PC-3 (cell line): ENCODE results near the gene CD86. TPM values are rescaled to one million over a fixed set of nuclear protein-coding genes. Genes with fewer than 3 reads are reported as not detected.

Source experiments
- ATAC-seq: fragments of 200-7000 bp; cut with Tn5 transposase; 2 replicates; pipeline ENCODE4 v1.9.1; 2020; ENCODE audit warnings: mild to moderate bottlenecking, moderate library complexity
- BruUV-seq: library from RNA; stranded (reverse); fragments of 400-500 nt; replicated peaks from 2 replicates; lab custom pipeline; 2021; lab: Mats Ljungman, UMichigan
- CTCF ChIA-PET: fragments of 300-600 bp; sonication (Branson Sonifier 250); formaldehyde crosslinking; loops from one replicate; lab custom pipeline; 2022; ENCODE audit warnings: antibody characterized with exemption; lab: Charles Lee
- POLR2A ChIA-PET: fragments of 300-600 bp; sonication (Branson Sonifier 250); formaldehyde crosslinking; loops from one replicate; lab custom pipeline; 2022; ENCODE audit warnings: antibody characterized with exemption; ENCODE audit not compliant: unreplicated experiment; lab: Charles Lee
- DNase-seq: peaks from one replicate; pipeline ENCODE4 v3.0.0-alpha.2; 2015
- H2AFZ ChIP-seq: fragments of 300-600 bp; sonication (generic); 2 replicates; pipeline ENCODE4 v1.6.0; 2016; ENCODE audit warnings: antibody characterized with exemption, low read length
- H3F3A ChIP-seq: fragments of 300-600 bp; sonication (generic); one replicate; pipeline ENCODE4 v1.6.0; 2017; ENCODE audit warnings: antibody characterized with exemption, low read length, control low read depth, mild to moderate bottlenecking; ENCODE audit not compliant: unreplicated experiment
- H3K27ac ChIP-seq: fragments of 300-600 bp; sonication (generic); 2 replicates; pipeline ENCODE4 v1.5.1; 2016; ENCODE audit warnings: mild to moderate bottlenecking, low read length
- H3K27me3 ChIP-seq: fragments of 300-600 bp; sonication (generic); 2 replicates; pipeline ENCODE4 v1.6.1; 2016; ENCODE audit warnings: low read length, mixed read lengths
- H3K36me3 ChIP-seq: fragments of 300-600 bp; sonication (generic); 2 replicates; pipeline ENCODE4 v1.6.1; 2016; ENCODE audit warnings: low read depth, mixed run types, low read length, mixed read lengths
- H3K4me1 ChIP-seq: fragments of 300-600 bp; sonication (generic); 2 replicates; pipeline ENCODE4 v1.5.1; 2016; ENCODE audit warnings: low read length; ENCODE audit not compliant: insufficient read depth
- H3K4me2 ChIP-seq: fragments of 300-600 bp; sonication (generic); 2 replicates; pipeline ENCODE4 v1.6.0; 2016; ENCODE audit warnings: low read length
- H3K4me3 ChIP-seq: fragments of 300-600 bp; sonication (generic); 2 replicates; pipeline ENCODE4 v1.5.1; 2016; ENCODE audit warnings: mild to moderate bottlenecking, low read length, mixed read lengths
- H3K79me2 ChIP-seq: fragments of 300-600 bp; sonication (generic); 2 replicates; pipeline ENCODE4 v1.6.1; 2017; ENCODE audit warnings: low read length, mixed read lengths
- H3K9ac ChIP-seq: fragments of 300-600 bp; sonication (generic); 2 replicates; pipeline ENCODE4 v1.6.0; 2016; ENCODE audit warnings: mild to moderate bottlenecking, low read length
- H3K9me2 ChIP-seq: fragments of 300-600 bp; sonication (generic); replicated peaks from 2 replicates; pipeline ENCODE4 v1.6.1; 2016; ENCODE audit warnings: mixed run types, low read length, mixed read lengths
- H3K9me3 ChIP-seq: fragments of 300-600 bp; sonication (generic); 2 replicates; pipeline ENCODE4 v1.6.1; 2016; ENCODE audit warnings: low read length, mixed read lengths
- H4K20me1 ChIP-seq: fragments of 300-600 bp; sonication (generic); 2 replicates; pipeline ENCODE4 v1.6.1; 2016; ENCODE audit warnings: low read length, mixed read lengths
- CTCF ChIP-seq: fragments of 300-600 bp; sonication (generic); conservative IDR thresholded peaks from 2 replicates; pipeline ENCODE4 v1.5.1; 2017; ENCODE audit warnings: antibody characterized with exemption, low read depth, mild to moderate bottlenecking, low read length
- EZH2 ChIP-seq: fragments of 300-600 bp; sonication (generic); IDR thresholded peaks from one replicate; pipeline ENCODE4 v1.6.1; 2017; ENCODE audit warnings: antibody characterized with exemption, mild to moderate bottlenecking, low read length; ENCODE audit not compliant: unreplicated experiment
- EZH2phosphoT487 ChIP-seq: fragments of 300-600 bp; sonication (generic); IDR thresholded peaks from 2 replicates; pipeline ENCODE4 v1.6.1; 2018; ENCODE audit warnings: mild to moderate bottlenecking, antibody characterized with exemption, low read length, borderline replicate concordance
- intact Hi-C: fragments of 100-400 bp; cut with micrococcal nuclease; formaldehyde crosslinking; loops from 2 replicates; pipeline ENCODE4 v1.9.0; 2023
- total RNA-seq: library from RNA; depleted of rRNA; stranded (reverse); fragments of >200 nt; gene quantifications from 2 replicates; pipeline ENCODE4 v1.2.3, GENCODE V29; 2014

Gene CD86
- total RNA-seq, 1 experiment from 2014 or later: 0.07 TPM

GRCh38 chr3:122103821-122104514 is 48.8 kb downstream of the CD86 start:
- H3K79me2 ChIP-seq: no peaks in the 10 kb centered on the region
- intact Hi-C loops: loop anchor here (5.0 kb wide), 1 partner anchor 253 kb away; no protein-coding TSS in a partner anchor
- ATAC-seq: no peak
- no peaks in the 10 kb centered on the region for H4K20me1 ChIP-seq
- DNase-seq: no peak
- no peak overlapping the region for H3K4me3 ChIP-seq
- H3K27ac ChIP-seq: no peak overlapping the region
- TF ChIP-seq CTCF (no peak), EZH2 (no peak), EZH2phosphoT487 (no peak)
- no peak overlapping the region for H3K9ac ChIP-seq
- H3K4me1 ChIP-seq: no peaks in the 10 kb centered on the region
- no peaks in the 10 kb centered on the region for H3K9me3 ChIP-seq
- H3F3A ChIP-seq: no peaks in the 10 kb centered on the region
- ChIA-PET CTCF (interaction anchor here (0.6 kb wide), 1 partner anchor 10 kb away, joined by 3 read pairs; no protein-coding TSS in a partner anchor), POLR2A (no interaction called here)
- H3K9me2 ChIP-seq: no peaks in the 10 kb centered on the region
- no TSS peak for BruUV-seq
- no peaks in the 10 kb centered on the region for H3K36me3 ChIP-seq
- H3K27me3 ChIP-seq: no peaks in the 10 kb centered on the region; the same call in 1 of the 2 replicates
- H3K4me2 ChIP-seq: no peak overlapping the region
- H2AFZ ChIP-seq: no peak overlapping the region

GRCh38 chr3:122104515-122105194 is 49.5 kb downstream of the CD86 start:
- no TSS peak for BruUV-seq
- H3K4me2 ChIP-seq: no peak overlapping the region
- TF ChIP-seq EZH2phosphoT487 (no peak), EZH2 (no peak), CTCF (no peak)
- H3K4me3 ChIP-seq: no peak overlapping the region
- H3K9me3 ChIP-seq: no peaks in the 10 kb centered on the region
- no peak for ATAC-seq
- no peaks in the 10 kb centered on the region; the same call in 1 of the 2 replicates for H3K27me3 ChIP-seq
- no peak overlapping the region for H3K9ac ChIP-seq
- H3F3A ChIP-seq: no peaks in the 10 kb centered on the region
- no peak overlapping the region for H2AFZ ChIP-seq
- no peaks in the 10 kb centered on the region for H3K4me1 ChIP-seq
- intact Hi-C loops: loop anchor here (5.0 kb wide), 1 partner anchor 253 kb away; no protein-coding TSS in a partner anchor
- CTCF ChIA-PET: no interaction called here
- H3K27ac ChIP-seq: no peak overlapping the region
- POLR2A ChIA-PET: no interaction called here
- no peaks in the 10 kb centered on the region for H3K79me2 ChIP-seq
- H3K36me3 ChIP-seq: no peaks in the 10 kb centered on the region
- no peaks in the 10 kb centered on the region for H4K20me1 ChIP-seq
- no peaks in the 10 kb centered on the region for H3K9me2 ChIP-seq
- DNase-seq: no peak

GRCh38 chr3:122105626-122106025 is 50.5 kb downstream of the CD86 start:
- no peaks in the 10 kb centered on the region for H3K79me2 ChIP-seq
- intact Hi-C loops: no loop called here
- H3K27me3 ChIP-seq: no peaks in the 10 kb centered on the region; the same call in 1 of the 2 replicates
- no peak overlapping the region for H3K4me3 ChIP-seq
- no peaks in the 10 kb centered on the region for H4K20me1 ChIP-seq
- H3K9ac ChIP-seq: no peak overlapping the region
- no peak overlapping the region for H2AFZ ChIP-seq
- peak; percentile 19 for DNase-seq
- H3K36me3 ChIP-seq: no peaks in the 10 kb centered on the region
- H3K9me2 ChIP-seq: no peaks in the 10 kb centered on the region
- H3K4me1 ChIP-seq: no peaks in the 10 kb centered on the region
- no peaks in the 10 kb centered on the region for H3K9me3 ChIP-seq
- BruUV-seq: no TSS peak
- ATAC-seq: no peak
- TF ChIP-seq EZH2: no peak
- TF ChIP-seq CTCF: no peak
- TF ChIP-seq EZH2phosphoT487: no peak
- no peak overlapping the region for H3K4me2 ChIP-seq
- no peak overlapping the region for H3K27ac ChIP-seq
- ChIA-PET CTCF (interaction anchor here (0.5 kb wide), 1 partner anchor 561 kb away, joined by 3 read pairs; no protein-coding TSS in a partner anchor), POLR2A (no interaction called here)
- no peaks in the 10 kb centered on the region for H3F3A ChIP-seq
